ENCODE data around the gene ACO2. TPM values are rescaled to one million over a fixed set of nuclear protein-coding genes. Genes with fewer than 3 reads are reported as not detected.
A peak's percentile ranks its signal among the peaks of the same experiment; 100 is the strongest.

The ACO2 gene
- total and polyA plus RNA-seq, 12 donors = 180 to 1,020 (median 893) TPM

- no peak for DNase-seq
- Histone ChIP-seq H3K36me3 (peaks cover 0 to 21% (median 0%) of the 10 kb centered on the region in 9 donors), H3K4me3 (no peak overlapping the region), H3K27ac (peak overlapping the region in 9 of 10 donors; percentile 64 to 77 (median 71)), H3K9me3 (no peaks in the 10 kb centered on the region), H3K4me1 (peaks cover 30 to 99% (median 82%) of the 10 kb centered on the region in 9 donors), H3K27me3 (no peaks in the 10 kb centered on the region)
- intact Hi-C loops (cut with DNase I) = no loop called here
- 39 to 43% methylated on average over 5 of the region's 5 CpGs for WGBS, 2 donors
- ATAC-seq = peak in 1 of 8 donors; percentile 6
- no peak for TF ChIP-seq CTCF (IDR thresholded peaks at IDR 0.05)
These were observed 13.0 kb downstream of the ACO2 start for GRCh38 chr22:41481925-41482318.

DNA sequence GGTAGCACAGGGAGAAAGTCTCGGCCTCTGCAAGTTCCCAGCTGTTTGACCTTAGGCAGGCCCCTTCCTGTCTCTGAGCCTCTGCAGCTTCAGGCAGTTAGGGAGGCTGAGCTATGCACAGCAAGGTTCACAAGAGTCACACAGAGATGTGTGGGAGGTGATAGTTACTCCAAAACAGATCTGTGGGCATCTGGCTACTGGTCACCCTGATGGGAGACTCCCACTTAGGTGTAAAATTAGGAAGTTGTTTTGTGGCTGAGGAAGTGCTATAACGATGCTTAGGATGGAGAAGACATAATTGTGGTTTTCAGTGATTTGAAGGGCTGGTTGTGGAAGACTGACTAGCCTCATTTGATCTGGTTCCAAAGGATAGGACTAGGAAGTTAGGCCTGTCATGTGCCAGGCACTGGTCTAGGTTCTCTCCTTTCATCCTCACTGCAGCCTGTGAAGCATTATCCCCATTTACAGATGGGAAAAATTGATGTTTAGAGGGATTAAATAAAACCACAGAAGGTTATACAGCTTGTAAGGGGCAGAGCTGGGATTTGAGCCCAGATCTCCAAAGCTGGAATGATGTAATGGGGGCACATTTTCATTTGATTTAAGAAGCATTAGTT lies 13.5 kb downstream of the ACO2 start:
- 29 to 30% methylated on average over 2 of the region's 2 CpGs for WGBS, 2 donors
- intact Hi-C loops (cut with DNase I) = no loop called here

GRCh38 chr22:41485033-41485432 lies 16.1 kb downstream of the ACO2 start:
- H3K4me3 ChIP-seq = no peak overlapping the region
- H3K36me3 ChIP-seq = peaks cover 0 to 2% (median 0%) of the 10 kb centered on the region in 9 donors
- no peaks in the 10 kb centered on the region for H3K9me3 ChIP-seq
- H3K4me1 ChIP-seq = peaks cover 30 to 100% (median 87%) of the 10 kb centered on the region in 9 donors
- intact Hi-C loops (cut with DNase I) = no loop called here
- H3K27me3 ChIP-seq = no peaks in the 10 kb centered on the region
- peak overlapping the region in 4 of 10 donors; percentile 17 to 73 (median 29) for H3K27ac ChIP-seq
- DNase-seq = no peak
- no peak for ATAC-seq
- no peak for TF ChIP-seq CTCF (IDR thresholded peaks at IDR 0.05)
- whole genome bisulfite sequencing, 2 donors = 62 to 63% methylated on average over 7 of the region's 7 CpGs

More for the DNA sequence above, 13.5 kb downstream of the ACO2 start:
- TF ChIP-seq CTCF (IDR thresholded peaks at IDR 0.05) = no peak
- ATAC-seq (peak in 1 of 8 donors; percentile 5), DNase-seq (no peak)
- Histone ChIP-seq H3K4me1 (peaks cover 30 to 99% (median 83%) of the 10 kb centered on the region in 9 donors), H3K4me3 (no peak overlapping the region), H3K27ac (peak overlapping the region in 9 of 10 donors; percentile 64 to 77 (median 71)), H3K9me3 (no peaks in the 10 kb centered on the region), H3K27me3 (no peaks in the 10 kb centered on the region), H3K36me3 (peaks cover 0 to 18% (median 0%) of the 10 kb centered on the region in 9 donors)

DNA sequence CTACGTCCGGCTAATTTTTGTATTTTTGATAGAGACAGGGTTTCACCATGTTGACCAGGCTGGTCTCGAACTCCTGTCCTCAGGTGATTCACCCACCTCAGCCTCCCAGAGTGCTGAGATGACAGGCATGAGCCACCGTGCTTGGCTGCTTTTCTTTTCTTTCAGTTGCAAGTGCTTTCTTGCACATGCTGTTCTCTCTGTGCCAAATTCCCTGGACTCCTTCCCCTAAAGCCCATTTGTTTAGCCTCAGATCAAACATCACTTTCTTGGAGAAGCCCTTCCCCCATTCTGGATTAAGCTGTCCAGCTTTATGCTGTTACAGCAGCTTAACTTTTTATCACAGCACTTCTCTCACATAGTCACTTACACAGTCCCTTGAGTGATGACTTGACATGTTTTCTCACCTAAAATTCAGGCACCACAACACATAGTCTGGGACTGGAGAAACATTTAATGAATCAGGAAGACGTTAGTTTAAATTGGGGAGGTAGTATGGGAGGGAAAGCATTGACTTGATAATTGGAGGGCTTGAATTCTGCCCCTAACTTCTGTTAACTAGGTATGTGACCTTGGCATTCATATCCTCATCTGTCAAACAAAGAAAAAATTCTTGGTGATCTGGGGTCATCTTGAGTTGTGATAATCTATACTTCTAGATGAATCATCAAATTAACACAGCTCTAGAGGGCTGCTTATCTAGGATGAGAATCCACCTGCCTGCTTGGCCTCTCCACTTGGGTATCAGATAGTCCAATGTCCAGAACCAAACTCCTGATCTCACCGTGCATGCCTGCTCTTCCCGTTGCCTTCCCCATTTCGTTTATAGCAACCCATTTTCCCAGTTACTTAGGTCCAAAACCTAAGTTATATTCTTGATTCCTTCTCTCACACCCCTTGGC lies 18.4 kb downstream of the ACO2 start:
- no peak overlapping the region for H3K4me3 ChIP-seq
- no peaks in the 10 kb centered on the region for H3K27me3 ChIP-seq
- TF ChIP-seq CTCF (IDR thresholded peaks at IDR 0.05) = no peak
- H3K27ac ChIP-seq = peak overlapping the region in 7 of 10 donors; percentile 7 to 73 (median 32)
- no peaks in the 10 kb centered on the region for H3K9me3 ChIP-seq
- WGBS, 2 donors = 49 to 63% methylated on average over 8 of the region's 8 CpGs
- ATAC-seq (no peak), DNase-seq (no peak)
- H3K36me3 ChIP-seq = peaks cover 0 to 2% (median 0%) of the 10 kb centered on the region in 9 donors
- intact Hi-C loops (cut with DNase I) = no loop called here
- peaks cover 21 to 100% (median 86%) of the 10 kb centered on the region in 9 donors for H3K4me1 ChIP-seq
